Activated T-cell treated with anti-CD3 and anti-CD28 coated beads, Interleukin-2, amount 50 U/mL, for 4 hours (primary cell): ENCODE measurements around the gene MIGA2. TPM values are rescaled to one million over a fixed set of nuclear protein-coding genes. Genes with fewer than 3 reads are reported as not detected.
"Not testable (repeated sequence)": the region's sequence is repeated elsewhere in the genome, so short reads cannot be mapped to it uniquely, and the experiment has no call there.

Experiments used
- ATAC-seq, 2 donors: fragments of 200-7000 bp; cut with Tn5 transposase; one replicate each; pipeline ENCODE4 v1.10.0; 2021
- DNase-seq: peaks from one replicate; pipeline ENCODE4 v3.0.0-alpha.2; 2020
- H3K27me3 Mint-ChIP-seq: one replicate; pipeline ENCODE4 v1.8.0; 2021; ENCODE audit warnings: low read depth, mixed read lengths
- H3K36me3 Mint-ChIP-seq: one replicate; pipeline ENCODE4 v1.8.0; 2022; ENCODE audit warnings: mixed read lengths; ENCODE audit not compliant: insufficient read depth
- H3K4me1 Mint-ChIP-seq: one replicate; pipeline ENCODE4 v1.8.0; 2021; ENCODE audit warnings: low read depth, mixed read lengths
- H3K4me3 Mint-ChIP-seq: one replicate; pipeline ENCODE4 v1.8.0; 2021; ENCODE audit warnings: mild to moderate bottlenecking, moderate library complexity, mixed read lengths
- H3K9me3 Mint-ChIP-seq: one replicate; pipeline ENCODE4 v1.8.0; 2021; ENCODE audit warnings: mixed read lengths
- total RNA-seq, 3 donors: library from RNA; stranded (reverse); gene quantifications; one replicate each; pipeline ENCODE4 v1.2.1, GENCODE V29; 2021

MIGA2 gene
- total RNA-seq, 3 donors from 2014 or later, result 42.4 to 50.9 (median 46.6) TPM

DNA sequence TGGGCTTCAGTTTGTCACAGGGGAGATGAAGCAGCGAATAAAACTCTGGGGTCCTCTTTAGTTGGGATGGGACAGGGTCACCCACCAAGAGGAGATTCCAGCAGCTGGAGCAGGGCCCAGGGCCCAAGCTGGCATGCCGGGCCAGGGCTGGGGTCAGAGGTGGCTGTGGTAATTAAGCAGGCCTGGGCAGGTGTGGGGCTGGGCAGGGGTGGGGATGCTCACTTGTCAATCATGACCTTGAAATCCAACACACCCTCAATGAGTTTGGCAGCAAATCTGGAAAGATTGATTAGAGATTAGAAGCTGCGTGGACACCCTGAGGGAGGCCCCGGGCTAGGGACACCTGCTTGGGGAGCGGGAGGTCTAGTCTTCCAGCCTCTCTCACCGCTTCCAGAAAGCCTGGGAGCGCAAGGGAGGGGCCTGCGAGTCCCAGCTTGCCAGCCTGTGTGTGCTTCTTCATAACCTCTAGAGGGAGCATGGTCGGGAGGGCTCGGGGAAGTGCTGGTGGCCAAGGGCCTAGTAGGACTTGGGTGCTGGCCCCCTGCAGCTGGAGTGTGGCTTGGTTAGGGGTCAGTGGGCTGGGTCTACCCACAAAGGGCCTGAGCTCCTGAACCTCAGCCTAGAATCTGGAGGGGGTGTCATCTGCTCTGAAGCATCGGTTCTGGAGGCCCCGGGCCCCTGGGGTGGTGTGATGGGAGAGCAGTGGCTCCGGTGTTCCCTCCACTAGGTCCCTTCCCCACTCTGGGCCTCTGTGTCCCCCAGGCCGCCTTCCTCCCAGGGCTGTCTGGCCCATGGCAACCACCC lies 66.6 kb downstream of the MIGA2 start:
- Mint-ChIP-seq H3K36me3 (peaks cover 1% of the 10 kb centered on the region), H3K27me3 (no peaks in the 10 kb centered on the region), H3K4me1 (no peaks in the 10 kb centered on the region), H3K9me3 (no peaks in the 10 kb centered on the region), H3K4me3 (no peak overlapping the region)
- ATAC-seq (peak; percentile 57 to 74), DNase-seq (no peak)

DNA sequence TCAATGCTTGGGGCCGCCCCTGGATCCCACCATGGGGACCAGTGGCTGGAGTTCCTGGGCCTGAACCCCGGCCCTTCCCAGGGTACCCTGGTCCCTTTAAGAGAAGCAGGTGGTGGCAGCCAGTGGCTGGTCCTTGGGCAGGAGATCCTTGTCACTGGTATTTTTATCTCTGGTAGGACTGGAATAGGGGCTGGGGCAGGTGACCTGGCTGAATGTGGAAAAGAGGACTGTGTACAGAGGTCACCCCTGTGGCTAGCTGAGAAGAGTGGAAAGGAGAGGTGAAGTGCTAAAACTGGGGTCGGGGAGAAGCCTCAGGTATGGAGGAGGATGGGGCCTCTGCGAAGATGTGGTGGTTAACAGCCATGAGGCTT lies 67.2 kb downstream of the MIGA2 start:
- Mint-ChIP-seq H3K36me3 (peaks cover 1% of the 10 kb centered on the region), H3K4me1 (no peaks in the 10 kb centered on the region), H3K9me3 (no peaks in the 10 kb centered on the region)

DNA sequence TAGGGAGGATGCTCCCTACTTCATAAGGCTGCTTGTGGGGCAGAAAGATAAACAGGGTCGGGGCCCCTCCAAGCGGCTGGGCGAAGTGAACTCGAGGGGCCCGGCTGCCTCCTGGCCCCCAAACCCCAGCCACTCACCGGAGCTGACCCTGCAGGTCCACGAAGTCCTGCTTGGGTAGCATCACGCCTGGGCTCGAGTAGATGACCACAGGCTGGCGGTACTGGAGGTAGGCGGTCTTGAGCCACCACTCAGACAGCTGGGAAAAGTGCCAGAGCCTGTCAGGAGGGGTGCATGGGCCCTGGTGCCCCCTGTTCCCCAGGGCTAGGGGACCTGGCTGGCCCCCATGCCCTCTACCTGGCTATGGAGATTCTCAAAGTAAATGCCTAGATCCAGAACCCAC lies 67.6 kb downstream of the MIGA2 start:
- ATAC-seq (no peak), DNase-seq (no peak)
- Mint-ChIP-seq H3K4me1 (peaks cover 2% of the 10 kb centered on the region), H3K9me3 (no peaks in the 10 kb centered on the region), H3K4me3 (no peak overlapping the region), H3K27me3 (no peaks in the 10 kb centered on the region), H3K36me3 (peaks cover 1% of the 10 kb centered on the region)

More for the DNA sequence above, 67.2 kb downstream of the MIGA2 start:
- H3K27me3 Mint-ChIP-seq, result no peaks in the 10 kb centered on the region
- ATAC-seq, result no peak
- DNase-seq, result no peak
- no peak overlapping the region for H3K4me3 Mint-ChIP-seq

DNA sequence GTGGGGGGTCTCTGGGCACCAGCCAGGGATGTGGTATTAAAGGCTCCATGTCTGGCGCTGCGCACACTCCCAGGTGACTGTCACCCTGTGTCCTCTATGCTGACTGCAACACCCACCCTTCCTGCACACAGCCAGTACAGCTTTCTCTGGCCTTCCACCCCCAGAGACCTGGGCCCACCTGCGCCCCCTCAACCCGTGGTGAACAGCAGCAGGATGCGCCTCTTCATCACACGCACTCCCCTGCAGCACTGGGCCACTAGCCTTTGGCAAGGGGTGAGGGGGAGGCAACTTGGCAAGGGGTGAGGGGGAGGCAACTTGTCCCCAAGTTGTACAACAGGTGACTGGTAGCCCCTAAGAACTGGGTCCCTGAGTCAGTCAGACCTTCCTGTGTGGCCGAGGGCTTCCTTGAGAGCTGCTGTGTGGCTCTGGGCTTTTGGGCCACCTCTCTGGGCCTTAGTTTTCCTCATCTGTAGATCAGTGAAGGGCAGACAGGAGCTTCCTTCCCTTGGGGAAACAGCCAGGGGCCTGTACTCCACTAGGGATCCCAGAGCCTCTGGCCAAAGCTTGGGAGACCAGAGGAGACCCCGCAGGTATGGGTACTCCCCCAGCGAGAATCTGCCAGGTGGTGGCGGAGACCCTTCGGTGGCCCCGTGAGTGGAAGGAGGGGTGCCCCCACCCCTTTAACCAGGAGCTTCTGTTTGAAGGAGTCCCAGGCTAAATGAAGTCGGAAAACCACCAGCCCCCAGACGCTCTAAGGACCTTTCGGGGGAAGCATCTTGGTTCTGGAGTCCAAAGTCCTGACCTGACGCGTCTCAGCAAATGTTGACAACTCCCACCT lies 69.7 kb downstream of the MIGA2 start:
- H3K4me3 Mint-ChIP-seq, result no peak overlapping the region
- peaks cover 10% of the 10 kb centered on the region for H3K4me1 Mint-ChIP-seq
- H3K27me3 Mint-ChIP-seq, result no peaks in the 10 kb centered on the region
- DNase-seq, result no peak
- ATAC-seq, result no peak
- H3K9me3 Mint-ChIP-seq, result no peaks in the 10 kb centered on the region
- H3K36me3 Mint-ChIP-seq, result peaks cover 1% of the 10 kb centered on the region

DNA sequence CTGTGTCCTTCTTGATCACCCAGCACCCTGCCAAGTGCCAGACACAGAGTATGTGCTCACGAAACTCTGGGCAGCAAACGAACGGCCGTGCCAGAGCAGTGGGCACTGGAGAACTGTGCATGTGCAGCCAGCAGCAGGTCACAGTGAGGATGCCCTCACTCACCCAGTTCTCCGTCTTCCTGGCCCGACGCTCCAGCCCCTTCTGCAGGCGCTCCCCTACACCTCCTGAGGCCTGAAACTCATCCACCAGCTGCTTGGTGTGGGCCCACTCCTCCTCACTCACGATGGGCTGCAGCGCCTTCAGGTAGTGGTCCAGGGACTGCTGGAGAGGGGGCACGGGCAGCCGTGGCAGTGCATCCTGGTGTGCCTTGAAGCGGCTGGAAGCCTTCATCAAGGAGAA lies 71.2 kb downstream of the MIGA2 start:
- Mint-ChIP-seq H3K27me3 (no peaks in the 10 kb centered on the region), H3K36me3 (peaks cover 1% of the 10 kb centered on the region), H3K4me3 (no peak overlapping the region), H3K9me3 (no peaks in the 10 kb centered on the region), H3K4me1 (peaks cover 16% of the 10 kb centered on the region)
- ATAC-seq (no peak), DNase-seq (no peak)

DNA sequence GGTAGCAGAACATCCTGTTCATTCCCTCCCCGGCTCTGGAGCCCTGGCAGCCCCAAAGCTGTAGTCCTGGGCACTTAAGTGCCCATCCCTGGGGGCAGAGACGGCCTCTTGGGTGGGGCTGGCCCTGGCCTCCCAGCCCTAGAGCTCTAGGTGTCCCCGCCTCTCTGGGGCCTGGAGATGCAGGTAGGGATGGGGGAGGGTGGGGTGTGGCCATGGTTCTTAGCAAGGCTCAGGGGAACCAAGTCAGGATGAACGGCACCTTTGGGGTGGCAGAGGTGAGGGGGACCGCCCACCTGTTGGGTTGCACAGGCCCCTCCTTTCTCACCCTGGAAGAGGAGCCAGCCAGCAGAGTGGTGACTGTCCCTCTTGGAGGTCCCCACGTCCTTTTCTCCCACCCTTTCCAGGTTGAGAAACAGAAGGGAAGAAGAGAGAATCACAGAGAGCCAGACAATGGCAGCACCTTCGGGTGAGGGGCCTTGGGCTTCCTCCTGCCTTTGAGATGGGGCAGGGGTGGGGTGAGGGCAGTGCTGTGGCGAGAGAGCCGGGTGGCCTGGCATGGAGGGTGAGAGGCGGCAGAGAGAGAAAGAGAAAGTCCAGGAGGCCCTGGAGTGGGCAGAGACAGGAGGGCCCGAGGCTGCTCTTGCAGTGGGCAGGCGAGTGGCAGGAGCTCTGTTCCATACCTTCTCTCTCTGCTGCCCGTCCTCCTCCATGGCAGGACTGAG lies 71.8 kb downstream of the MIGA2 start:
- no peaks in the 10 kb centered on the region for H3K9me3 Mint-ChIP-seq
- peak overlapping the region; percentile 48 for H3K4me3 Mint-ChIP-seq
- DNase-seq (no peak), ATAC-seq (no peak)
- H3K27me3 Mint-ChIP-seq, result no peaks in the 10 kb centered on the region
- H3K4me1 Mint-ChIP-seq, result peaks cover 16% of the 10 kb centered on the region
- H3K36me3 Mint-ChIP-seq, result peaks cover 1% of the 10 kb centered on the region

DNA sequence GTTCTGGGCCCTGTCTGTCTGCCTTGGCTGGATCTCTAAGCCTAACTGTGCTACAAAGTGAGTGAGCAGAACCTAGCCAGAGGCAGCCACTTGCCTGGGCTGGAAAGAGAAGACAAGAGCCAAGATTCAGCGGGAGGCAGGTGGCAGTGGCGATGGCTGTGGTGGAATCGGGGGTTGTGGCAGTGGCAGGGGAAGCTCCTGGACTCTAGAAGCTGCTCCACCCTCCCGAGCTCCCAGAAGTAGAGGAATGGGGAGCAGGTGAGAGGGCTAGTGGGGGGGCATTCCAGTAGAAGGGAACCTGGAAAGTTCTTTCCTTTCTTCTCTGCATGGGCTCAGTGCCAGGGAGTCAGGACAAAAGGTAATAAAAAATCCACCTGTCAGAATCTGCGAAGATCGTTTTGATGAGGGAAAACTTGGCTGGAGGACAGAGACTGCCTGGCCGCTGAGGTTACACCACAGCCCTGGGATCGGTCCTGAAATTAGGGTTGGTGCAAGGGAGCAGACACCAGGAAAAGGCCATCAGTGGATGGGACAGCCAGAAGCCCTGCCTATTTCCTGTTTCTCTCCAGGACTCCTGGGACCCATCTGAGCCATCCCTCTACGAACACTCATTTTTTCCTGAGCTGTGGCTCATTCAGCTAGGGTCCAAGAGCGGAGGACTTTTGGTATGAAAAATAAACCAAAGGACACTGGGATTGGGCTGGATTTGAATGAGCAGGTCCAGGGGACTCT lies 72.5 kb downstream of the MIGA2 start:
- no peaks in the 10 kb centered on the region for H3K9me3 Mint-ChIP-seq

DNA sequence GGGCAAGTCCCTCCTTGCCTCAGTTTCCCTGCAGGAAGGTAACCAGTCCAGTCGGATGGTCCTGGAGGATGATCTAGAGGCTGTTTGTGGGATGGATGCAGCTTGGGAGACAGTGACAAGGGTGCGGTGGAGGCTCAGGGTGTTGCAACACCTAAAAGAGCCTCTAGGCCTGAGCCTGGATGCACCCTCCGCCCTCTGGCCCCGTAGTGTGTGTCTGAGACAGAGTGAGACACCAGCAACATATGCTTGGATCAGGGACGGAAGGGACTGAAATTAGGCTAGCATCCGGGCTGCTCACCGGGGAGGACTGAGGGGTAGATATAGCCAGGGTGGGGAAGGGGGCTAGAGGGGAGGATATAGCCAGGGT lies 73.1 kb downstream of the MIGA2 start:
- Mint-ChIP-seq H3K4me3 (peak overlapping the region; percentile 66), H3K36me3 (peaks cover 1% of the 10 kb centered on the region), H3K27me3 (no peaks in the 10 kb centered on the region), H3K9me3 (no peaks in the 10 kb centered on the region), H3K4me1 (peaks cover 18% of the 10 kb centered on the region)
- DNase-seq (no peak), ATAC-seq (no peak)

More for the DNA sequence above, 72.5 kb downstream of the MIGA2 start:
- Mint-ChIP-seq H3K27me3 (no peaks in the 10 kb centered on the region), H3K36me3 (peaks cover 1% of the 10 kb centered on the region), H3K4me1 (peaks cover 16% of the 10 kb centered on the region), H3K4me3 (peak overlapping the region; percentile 66)
- no peak for DNase-seq
- ATAC-seq, result no peak

DNA sequence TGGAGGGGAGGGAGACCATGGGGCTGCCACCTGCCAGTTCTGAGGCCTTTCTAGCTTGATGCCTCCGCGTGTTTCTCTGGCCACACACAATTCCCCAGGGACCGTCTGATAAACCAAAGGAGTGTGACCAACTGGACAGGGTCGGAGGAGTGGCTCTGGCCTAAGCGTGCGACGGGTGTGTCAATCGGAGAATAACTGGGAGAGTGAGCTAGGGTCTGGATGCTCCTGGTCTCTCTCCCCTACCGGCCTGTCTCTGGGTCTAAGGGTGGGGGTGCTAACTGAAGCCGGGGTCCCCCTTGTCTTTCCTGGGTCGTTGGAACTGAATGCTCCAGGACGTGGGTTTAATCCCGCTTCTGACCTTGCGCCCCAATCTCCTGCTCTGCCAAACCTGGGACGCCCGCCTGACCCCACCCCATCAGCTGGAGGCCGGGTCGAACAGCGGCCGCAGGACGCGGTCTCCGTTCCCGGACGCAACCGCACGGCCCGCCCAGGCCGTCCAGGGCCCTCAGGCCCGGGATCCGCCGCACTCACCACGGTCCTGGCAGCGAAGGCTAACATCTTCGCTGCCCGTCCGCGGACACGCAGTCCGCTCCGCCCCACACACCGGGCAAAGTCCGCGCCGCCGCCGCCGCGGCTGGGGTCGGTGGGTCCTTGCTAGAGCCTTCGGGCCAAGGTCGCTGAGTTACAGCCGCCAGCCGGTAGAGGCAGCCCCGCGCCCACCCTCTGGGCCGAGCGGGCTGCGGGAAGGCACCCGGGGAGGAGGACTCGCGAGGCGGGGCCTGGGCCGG lies 73.7 kb downstream of the MIGA2 start:
- ATAC-seq (no peak), DNase-seq (no peak)
- Mint-ChIP-seq H3K4me1 (peaks cover 25% of the 10 kb centered on the region), H3K27me3 (no peaks in the 10 kb centered on the region), H3K9me3 (no peaks in the 10 kb centered on the region), H3K4me3 (peak overlapping the region; percentile 55), H3K36me3 (peaks cover 1% of the 10 kb centered on the region)

DNA sequence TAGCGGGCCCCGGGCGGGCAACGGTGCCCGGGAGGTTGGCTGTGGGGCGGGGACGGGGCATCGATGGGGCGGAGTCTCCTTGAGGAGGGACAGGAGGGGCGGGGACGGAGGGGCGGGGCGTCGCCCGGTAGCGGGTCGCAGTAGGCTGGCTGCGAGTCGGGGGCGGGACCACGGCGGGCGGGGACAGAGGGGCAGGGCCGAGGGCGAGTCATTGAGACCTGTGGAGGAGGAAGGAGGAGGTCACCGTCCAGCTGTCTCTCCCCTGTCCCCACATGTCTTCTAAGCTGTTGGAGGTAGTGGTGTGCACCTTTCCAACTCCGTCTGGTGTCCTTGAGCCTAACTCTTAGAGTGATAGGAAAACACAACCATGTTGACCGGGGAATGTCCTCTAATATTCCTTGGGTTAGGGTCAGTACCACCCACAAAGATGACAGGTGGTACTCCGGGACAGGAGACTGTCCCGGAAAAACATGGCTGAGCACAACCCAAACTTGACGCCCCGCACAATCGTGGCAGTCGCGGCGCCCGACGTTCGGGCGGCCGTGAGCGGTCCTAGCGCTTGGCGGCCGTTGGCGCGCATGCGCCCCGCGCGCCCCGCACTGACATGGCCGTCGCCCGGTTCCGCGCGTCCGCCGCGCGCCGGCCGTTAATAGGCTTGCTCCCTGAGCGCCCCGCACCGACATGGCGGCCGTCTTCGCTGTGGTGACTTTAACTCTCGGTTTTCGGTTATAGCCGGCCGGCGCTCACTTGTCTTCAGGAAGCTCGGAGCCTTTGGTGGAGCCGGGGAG lies 74.5 kb downstream of the MIGA2 start, which contains the start of the genes CRAT and PTPA:
Gene CRAT (minus strand): TSS at position 54 of the 788 bp plus-strand sequence. CDS start 284 bp downstream, outside the sequence.
Gene PTPA (plus strand): TSS at position 676 of the 788 bp plus-strand sequence. CDS start 186 bp downstream, outside the sequence.
- peak; percentile 96 for DNase-seq
- no peaks in the 10 kb centered on the region for H3K27me3 Mint-ChIP-seq
- peak; percentile 94 for ATAC-seq
- H3K4me3 Mint-ChIP-seq, result peak within 1 kb of the TSS; percentile 95
- no peaks in the 10 kb centered on the region for H3K9me3 Mint-ChIP-seq
- H3K36me3 Mint-ChIP-seq, result peaks cover 1% of the 10 kb centered on the region
- peaks cover 27% of the 10 kb centered on the region for H3K4me1 Mint-ChIP-seq

DNA sequence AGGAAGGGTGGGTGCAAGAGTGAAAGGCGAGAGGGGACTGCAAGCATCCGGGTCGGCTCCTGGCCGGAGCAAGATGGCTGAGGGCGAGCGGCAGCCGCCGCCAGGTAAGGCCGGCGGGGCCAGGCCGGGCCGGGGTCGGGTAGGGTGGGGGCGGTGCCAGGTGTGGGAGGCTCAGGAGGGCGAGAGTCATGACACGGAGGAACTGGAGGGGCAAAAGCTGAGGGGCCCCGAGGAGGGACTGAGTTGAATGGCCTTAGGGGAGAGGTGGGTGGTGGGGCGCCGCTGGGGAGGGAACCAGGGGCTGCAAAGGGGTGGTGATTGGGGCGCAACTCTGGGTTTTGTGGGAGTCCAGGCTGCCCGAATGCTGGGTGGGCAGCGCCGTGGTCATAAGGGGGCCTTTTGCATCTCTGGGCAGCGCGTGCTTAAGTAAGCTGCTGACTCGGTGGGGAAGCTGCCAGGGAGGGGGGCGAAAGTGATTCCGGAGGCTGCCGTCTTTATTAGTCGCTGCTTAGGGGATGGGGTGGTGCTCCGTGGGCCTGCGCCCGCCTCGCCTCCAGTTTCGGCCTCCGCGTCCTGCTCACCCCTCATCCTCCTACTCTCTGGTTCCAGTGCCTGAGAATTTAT lies 75.2 kb downstream of the MIGA2 start:
- Mint-ChIP-seq H3K36me3 (peaks cover 1% of the 10 kb centered on the region), H3K9me3 (no peaks in the 10 kb centered on the region), H3K4me1 (peaks cover 27% of the 10 kb centered on the region), H3K27me3 (no peaks in the 10 kb centered on the region), H3K4me3 (peak overlapping the region; percentile 95)
- DNase-seq (no peak), ATAC-seq (peak in 1 of 2 donors; percentile 4)

DNA sequence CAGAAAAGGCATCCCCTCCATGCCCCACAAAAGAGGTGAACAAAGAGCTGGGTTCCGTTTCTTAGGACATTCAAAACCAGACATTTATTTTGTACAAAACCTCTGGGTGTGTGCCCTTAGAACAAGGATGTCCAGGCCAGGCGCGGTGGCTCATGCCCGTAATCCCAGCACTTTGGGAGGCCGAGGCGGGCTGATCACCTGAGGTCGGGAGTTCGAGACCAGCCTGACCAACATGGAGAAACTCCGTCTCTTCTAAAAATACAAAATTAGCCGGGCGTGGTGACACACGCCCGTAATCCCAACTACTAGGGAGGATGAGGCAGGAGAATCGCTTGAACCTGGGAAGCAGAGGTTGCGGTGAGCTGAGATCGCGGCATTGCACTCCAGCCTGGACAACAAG lies 76.1 kb downstream of the MIGA2 start:
- DNase-seq, H3K36me3 Mint-ChIP-seq, H3K27me3 Mint-ChIP-seq, H3K9me3 Mint-ChIP-seq, ATAC-seq: not testable (repeated sequence)
- Mint-ChIP-seq H3K4me3 (peak overlapping the region; percentile 95), H3K4me1 (peaks cover 27% of the 10 kb centered on the region)
